Ascending aorta (tissue), 2 donors: ENCODE data around the gene SMAP2. TPM values are rescaled to one million over a fixed set of nuclear protein-coding genes. Genes with fewer than 3 reads are reported as not detected.
A peak's percentile ranks its signal among the peaks of the same experiment; 100 is the strongest.

Experiments
- DNase-seq, 2 donors: peaks; one replicate each; pipeline ENCODE4 v3.0.0-alpha.2; 2019; ENCODE audit warnings: low spot score in 2 of 2
- H3K27ac ChIP-seq, 2 donors: fragments of 200-600 bp; sonication (generic); one replicate each; pipeline ENCODE4 v1.5.1; 2016 to 2017; ENCODE audit warnings: mild to moderate bottlenecking in 1 of 2
- H3K27me3 ChIP-seq: fragments of 200-600 bp; sonication (generic); one replicate; pipeline ENCODE4 v1.5.1; 2017
- H3K36me3 ChIP-seq, 2 donors: fragments of 200-600 bp; sonication (generic); one replicate each; pipeline ENCODE4 v1.5.1; 2016
- H3K4me1 ChIP-seq, 2 donors: fragments of 200-600 bp; sonication (generic); one replicate each; pipeline ENCODE4 v1.5.1; 2016 to 2017; ENCODE audit warnings: mild to moderate bottlenecking in 1 of 2
- H3K4me3 ChIP-seq, 2 donors: fragments of 200-600 bp; sonication (generic); one replicate each; pipeline ENCODE4 v1.5.1; 2016 to 2017; ENCODE audit warnings: mild to moderate bottlenecking in 1 of 2
- H3K9me3 ChIP-seq, 2 donors: fragments of 200-600 bp; sonication (generic); one replicate each; pipeline ENCODE4 v1.5.1; 2016
- CTCF ChIP-seq, 3 experiments: fragments of 200-600 bp in 2 of 3; fragments of 450-650 bp in 1 of 3; sonication (generic) in 2 of 3; IDR thresholded peaks; one replicate each; pipeline ENCODE4 v1.5.1; 2016 to 2019; ENCODE audit warnings: antibody characterized with exemption in 3 of 3, mild to moderate bottlenecking in 1 of 3, moderate library complexity in 1 of 3
- intact Hi-C: fragments of 100-400 bp; cut with DNase I; formaldehyde crosslinking; loops from one replicate; pipeline ENCODE4 v1.15.1; 2023
- total RNA-seq: library from RNA; depleted of rRNA; stranded (reverse); fragments of >200 nt; gene quantifications from one replicate; pipeline ENCODE4 v1.1.0, GENCODE V29; 2016

SMAP2 gene
- total RNA-seq, 1 donor from 2014 or later, result 33.5 TPM

GRCh38 chr1:40401473-40402201 is 28.1 kb downstream of the SMAP2 start:
- no peak for DNase-seq
- Histone ChIP-seq H3K4me3 (no peak overlapping the region), H3K36me3 (no peaks in the 10 kb centered on the region), H3K9me3 (no peaks in the 10 kb centered on the region), H3K27me3 (no peaks in the 10 kb centered on the region), H3K4me1 (peaks cover 0 to 3% of the 10 kb centered on the region in 2 donors), H3K27ac (no peak overlapping the region)
- TF ChIP-seq CTCF (IDR thresholded peaks at IDR 0.05), result no peak
- intact Hi-C loops, result loop anchor here (5.0 kb wide), 1 partner anchor 64 kb away; no protein-coding TSS in a partner anchor

GRCh38 chr1:40404670-40405462 is 31.3 kb downstream of the SMAP2 start:
- H3K36me3 ChIP-seq, result peaks cover 0 to 14% of the 10 kb centered on the region in 2 donors
- intact Hi-C loops, result loop anchor here (1.0 to 5.0 kb wide), 3 partner anchors 68 to 320 kb away; no protein-coding TSS in a partner anchor
- peak; percentile 68 to 79 (median 79) for TF ChIP-seq CTCF (IDR thresholded peaks at IDR 0.05)
- no peaks in the 10 kb centered on the region for H3K9me3 ChIP-seq
- H3K27me3 ChIP-seq, result no peaks in the 10 kb centered on the region
- H3K4me1 ChIP-seq, result no peaks in the 10 kb centered on the region
- no peak overlapping the region for H3K4me3 ChIP-seq
- DNase-seq, result no peak
- H3K27ac ChIP-seq, result no peak overlapping the region

- intact Hi-C loops, result loop anchor here (2.0 kb wide), 1 partner anchor 321 kb away; no protein-coding TSS in a partner anchor
- peaks cover 0 to 14% of the 10 kb centered on the region in 2 donors for H3K36me3 ChIP-seq
- H3K27ac ChIP-seq, result no peak overlapping the region
- H3K4me1 ChIP-seq, result no peaks in the 10 kb centered on the region
- no peaks in the 10 kb centered on the region for H3K27me3 ChIP-seq
- no peak overlapping the region for H3K4me3 ChIP-seq
- no peak for DNase-seq
- H3K9me3 ChIP-seq, result no peaks in the 10 kb centered on the region
- TF ChIP-seq CTCF (IDR thresholded peaks at IDR 0.05), result no peak
These were observed 32.3 kb downstream of the SMAP2 start for GRCh38 chr1:40405812-40406211.

- Histone ChIP-seq H3K4me1 (no peaks in the 10 kb centered on the region), H3K27me3 (no peaks in the 10 kb centered on the region), H3K36me3 (peaks cover 0 to 14% of the 10 kb centered on the region in 2 donors), H3K4me3 (no peak overlapping the region), H3K9me3 (no peaks in the 10 kb centered on the region), H3K27ac (no peak overlapping the region)
- DNase-seq, result no peak
- intact Hi-C loops, result no loop called here
- TF ChIP-seq CTCF (IDR thresholded peaks at IDR 0.05), result no peak
These were observed 33.9 kb downstream of the SMAP2 start for GRCh38 chr1:40407453-40407852.

- Histone ChIP-seq H3K9me3 (no peaks in the 10 kb centered on the region), H3K27ac (no peak overlapping the region), H3K4me1 (no peaks in the 10 kb centered on the region), H3K36me3 (peaks cover 7 to 22% of the 10 kb centered on the region in 2 donors), H3K27me3 (no peaks in the 10 kb centered on the region), H3K4me3 (no peak overlapping the region)
- intact Hi-C loops, result no loop called here
- TF ChIP-seq CTCF (IDR thresholded peaks at IDR 0.05), result no peak
- no peak for DNase-seq
These were observed 35.9 kb downstream of the SMAP2 start for GRCh38 chr1:40409467-40409866.
